ENCODE data around the gene POLG.

POLG gene

DNA sequence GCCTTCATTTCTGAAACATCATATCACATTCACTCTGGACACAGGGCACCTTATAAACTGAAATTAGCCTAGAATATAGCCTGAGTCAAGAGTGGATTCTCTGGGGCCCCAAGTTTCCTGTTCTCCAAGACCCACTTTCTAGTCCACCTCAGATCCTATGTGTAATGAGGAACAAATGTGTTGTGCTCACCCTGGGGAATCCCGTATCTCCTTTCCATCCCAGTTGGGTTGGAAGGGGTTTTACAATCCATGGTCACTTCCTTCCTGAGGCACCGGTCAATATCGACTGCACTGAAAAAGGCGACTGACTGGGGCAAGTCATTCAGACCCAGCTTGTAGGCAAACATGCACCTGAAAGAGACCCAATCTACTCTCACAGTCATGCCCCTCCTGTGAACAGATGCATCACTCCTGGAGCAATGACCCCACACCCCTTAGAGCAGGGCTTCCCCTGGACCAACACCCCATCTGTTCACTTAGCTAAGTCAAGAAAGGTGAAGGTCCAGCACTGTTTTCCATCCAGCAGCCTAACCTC is 17.4 kb downstream of the POLG start:
- no peak for DNase-seq (ENCODE audit: extremely low read depth, low read depth)
- H3K4me3 ChIP-seq (replicated peaks; ENCODE audit: low read depth, low read length), result no peak overlapping the region
- TF ChIP-seq, protein P1, sequence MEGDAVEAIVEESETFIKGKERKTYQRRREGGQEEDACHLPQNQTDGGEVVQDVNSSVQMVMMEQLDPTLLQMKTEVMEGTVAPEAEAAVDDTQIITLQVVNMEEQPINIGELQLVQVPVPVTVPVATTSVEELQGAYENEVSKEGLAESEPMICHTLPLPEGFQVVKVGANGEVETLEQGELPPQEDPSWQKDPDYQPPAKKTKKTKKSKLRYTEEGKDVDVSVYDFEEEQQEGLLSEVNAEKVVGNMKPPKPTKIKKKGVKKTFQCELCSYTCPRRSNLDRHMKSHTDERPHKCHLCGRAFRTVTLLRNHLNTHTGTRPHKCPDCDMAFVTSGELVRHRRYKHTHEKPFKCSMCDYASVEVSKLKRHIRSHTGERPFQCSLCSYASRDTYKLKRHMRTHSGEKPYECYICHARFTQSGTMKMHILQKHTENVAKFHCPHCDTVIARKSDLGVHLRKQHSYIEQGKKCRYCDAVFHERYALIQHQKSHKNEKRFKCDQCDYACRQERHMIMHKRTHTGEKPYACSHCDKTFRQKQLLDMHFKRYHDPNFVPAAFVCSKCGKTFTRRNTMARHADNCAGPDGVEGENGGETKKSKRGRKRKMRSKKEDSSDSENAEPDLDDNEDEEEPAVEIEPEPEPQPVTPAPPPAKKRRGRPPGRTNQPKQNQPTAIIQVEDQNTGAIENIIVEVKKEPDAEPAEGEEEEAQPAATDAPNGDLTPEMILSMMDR (IDR thresholded peaks at IDR 0.05; ENCODE audit: low read depth, low read length, missing control alignments), result no peak

DNA sequence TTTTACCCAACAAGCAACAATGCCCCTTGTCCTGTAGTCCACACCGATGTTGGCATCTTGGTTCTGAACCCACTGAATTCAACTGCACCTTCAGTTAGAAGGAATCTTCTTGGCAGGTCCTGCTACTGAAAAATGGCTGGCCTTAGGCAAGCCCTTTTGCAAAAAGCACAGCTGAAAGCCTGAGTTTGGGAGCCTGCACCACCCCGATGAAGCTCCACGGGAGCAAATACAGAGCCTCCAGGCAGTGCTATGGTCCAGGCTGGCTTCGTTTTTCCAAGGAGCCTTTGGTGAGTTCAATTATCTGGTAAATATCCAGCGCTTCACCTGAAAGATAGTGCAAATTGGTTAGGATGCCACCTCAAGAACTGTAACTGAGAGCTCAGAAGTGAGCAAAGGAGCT is 18.1 kb downstream of the POLG start:
- H3K4me3 ChIP-seq (replicated peaks; ENCODE audit: low read depth, low read length), result no peak overlapping the region
- TF ChIP-seq, protein P1 (IDR thresholded peaks at IDR 0.05; ENCODE audit: low read depth, low read length, missing control alignments), result no peak
- no peak for DNase-seq (ENCODE audit: extremely low read depth, low read depth)

GRCh38 chr15:89315375-89315929 is 19.2 kb downstream of the POLG start:
- DNase-seq (ENCODE audit: extremely low read depth, low read depth), result no peak
- TF ChIP-seq, protein P1 (IDR thresholded peaks at IDR 0.05; ENCODE audit: low read depth, low read length, missing control alignments), result no peak
- no peak overlapping the region for H3K4me3 ChIP-seq (replicated peaks; ENCODE audit: low read depth, low read length)

DNA sequence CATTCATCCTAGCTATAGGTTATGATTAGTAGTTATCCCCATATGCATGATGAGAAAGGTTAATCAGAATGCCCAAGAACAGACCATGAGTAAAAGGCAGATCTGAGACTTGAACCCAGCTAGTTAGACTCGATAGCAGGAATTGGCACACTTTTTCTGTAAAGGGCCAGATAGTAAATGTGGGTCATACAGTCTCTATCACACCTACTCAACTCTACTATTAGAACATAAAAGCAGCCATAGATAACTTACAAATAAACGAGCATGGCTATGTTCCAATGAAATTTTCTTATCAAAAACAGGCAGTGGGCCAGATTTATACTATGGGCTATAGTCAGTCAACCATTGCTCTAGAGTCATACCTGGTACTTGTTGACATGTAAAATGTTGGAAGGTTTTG is 24.6 kb downstream of the POLG start:
- no peak overlapping the region for H3K4me3 ChIP-seq (replicated peaks; ENCODE audit: low read depth, low read length)
- DNase-seq (ENCODE audit: extremely low read depth, low read depth), result no peak
- TF ChIP-seq, protein P1 (IDR thresholded peaks at IDR 0.05; ENCODE audit: low read depth, low read length, missing control alignments), result no peak

DNA sequence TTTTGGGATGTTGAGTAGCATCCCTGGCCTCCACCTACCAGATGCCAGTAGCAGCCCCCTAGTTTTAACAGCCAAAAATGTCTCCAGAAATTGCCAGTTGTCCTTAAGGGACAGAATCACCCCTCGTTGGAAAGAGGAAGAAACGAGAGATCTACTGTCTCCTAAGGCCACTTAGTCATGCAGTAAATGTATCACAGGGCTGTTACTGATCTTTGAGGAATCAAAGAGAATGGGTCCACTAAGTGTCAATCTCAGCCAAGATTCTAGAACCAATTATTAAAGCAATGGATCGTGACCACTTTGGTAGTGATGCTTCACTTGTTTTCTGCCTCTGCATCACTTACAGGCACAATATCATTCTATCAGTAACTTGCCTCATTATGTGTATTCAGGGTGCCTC is 26.4 kb downstream of the POLG start:
- TF ChIP-seq, protein P1 (IDR thresholded peaks at IDR 0.05; ENCODE audit: low read depth, low read length, missing control alignments), result no peak
- H3K4me3 ChIP-seq (replicated peaks; ENCODE audit: low read depth, low read length), result no peak overlapping the region
- no peak for DNase-seq (ENCODE audit: extremely low read depth, low read depth)

DNA sequence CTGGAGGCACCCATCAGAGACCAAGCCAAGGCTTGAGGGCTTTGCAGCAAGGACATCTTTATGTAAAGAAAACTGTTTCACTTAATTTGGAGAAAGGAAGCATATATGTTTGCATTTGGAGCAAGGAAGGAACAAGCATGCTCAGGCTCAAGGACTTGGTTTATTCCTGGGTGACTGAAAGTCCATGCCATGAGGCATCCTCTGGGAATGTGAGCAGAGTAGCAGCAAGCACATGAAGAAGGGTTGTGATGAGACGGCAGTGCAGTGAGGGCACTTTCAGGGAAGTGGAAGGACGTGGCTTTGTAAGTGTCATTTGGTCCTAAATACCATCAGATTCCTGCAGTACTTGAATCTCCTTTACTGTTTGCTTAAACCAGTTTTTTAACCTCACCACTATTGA is 26.8 kb downstream of the POLG start:
- no peak for DNase-seq (ENCODE audit: extremely low read depth, low read depth)
- TF ChIP-seq, protein P1 (IDR thresholded peaks at IDR 0.05; ENCODE audit: low read depth, low read length, missing control alignments), result no peak

More for the DNA sequence above, 26.8 kb downstream of the POLG start:
- no peak overlapping the region for H3K4me3 ChIP-seq (replicated peaks; ENCODE audit: low read depth, low read length)
